ENCODE measurements around the gene SGMS1. TPM values are rescaled to one million over a fixed set of nuclear protein-coding genes. Genes with fewer than 3 reads are reported as not detected.

Gene SGMS1
- total and polyA plus RNA-seq, 2 experiments from 2014 or later: 15.0 to 34.7 TPM

DNA sequence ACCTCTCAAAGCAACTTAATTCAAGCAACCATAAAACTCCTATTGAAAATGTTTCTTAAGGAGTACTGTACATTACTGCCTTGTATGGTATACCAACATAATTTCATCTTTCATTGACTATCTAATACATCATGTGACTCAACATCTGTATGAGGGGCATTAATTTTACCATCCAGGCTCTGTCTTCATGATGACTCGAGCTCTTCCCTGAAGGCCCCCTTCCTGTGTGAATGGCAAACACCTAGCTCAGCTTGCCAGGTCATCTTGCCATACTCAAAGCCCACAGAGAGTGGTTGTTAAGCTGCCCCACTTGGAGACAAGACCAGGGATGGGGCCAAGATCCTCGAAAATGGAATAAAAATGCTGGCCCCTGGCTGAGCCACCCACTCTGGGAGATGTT, 82.4 kb downstream of the SGMS1 start:
- H3K4me2 ChIP-seq: no peak overlapping the region
- Mint-ChIP-seq H3K27me3 (ENCODE audit: insufficient read depth, low read depth, poor library complexity) (peaks cover 14% of the 10 kb centered on the region), H3K27ac (no peak overlapping the region), H3K36me3 (ENCODE audit: low read depth) (no peaks in the 10 kb centered on the region), H3K9me3 (no peaks in the 10 kb centered on the region), H3K4me3 (no peak overlapping the region), H3K4me1 (peaks cover 35% of the 10 kb centered on the region)
- H3F3A ChIP-seq (replicated peaks; ENCODE audit: low read depth): no peaks in the 10 kb centered on the region
- H3K4me1 ChIP-seq (ENCODE audit: insufficient read depth): peaks cover 11% of the 10 kb centered on the region
- H3K27me3 ChIP-seq (ENCODE audit: insufficient read depth): no peaks in the 10 kb centered on the region
- H4K20me1 ChIP-seq (replicated peaks; ENCODE audit: insufficient read depth): no peaks in the 10 kb centered on the region
- DNase-seq (ENCODE audit: low spot score): no peak
- H3K79me2 ChIP-seq (replicated peaks; ENCODE audit: insufficient read depth): peaks cover 70% of the 10 kb centered on the region
- TF ChIP-seq POLR2AphosphoS5 (IDR thresholded peaks at IDR 0.05; ENCODE audit: low read depth) (no peak), ZNF331 (CRISPR knock-in tag; IDR thresholded peaks at IDR 0.05; ENCODE audit: low read depth) (no peak), STAT1 (IDR thresholded peaks at IDR 0.05; ENCODE audit: unreplicated experiment) (no peak), EZH2phosphoT487 (IDR thresholded peaks at IDR 0.05; ENCODE audit: unreplicated experiment) (no peak), ETS1 (IDR thresholded peaks at IDR 0.05) (no peak), CREB1 (CRISPR knock-in tag; IDR thresholded peaks at IDR 0.05; ENCODE audit: low read depth) (no peak), CTCF (conservative IDR thresholded peaks at IDR 0.05; ENCODE audit: low read depth in 2 of 2) (no peak), JUNB (IDR thresholded peaks at IDR 0.05; ENCODE audit: unreplicated experiment) (no peak)
- TF ChIP-seq, protein P1, sequence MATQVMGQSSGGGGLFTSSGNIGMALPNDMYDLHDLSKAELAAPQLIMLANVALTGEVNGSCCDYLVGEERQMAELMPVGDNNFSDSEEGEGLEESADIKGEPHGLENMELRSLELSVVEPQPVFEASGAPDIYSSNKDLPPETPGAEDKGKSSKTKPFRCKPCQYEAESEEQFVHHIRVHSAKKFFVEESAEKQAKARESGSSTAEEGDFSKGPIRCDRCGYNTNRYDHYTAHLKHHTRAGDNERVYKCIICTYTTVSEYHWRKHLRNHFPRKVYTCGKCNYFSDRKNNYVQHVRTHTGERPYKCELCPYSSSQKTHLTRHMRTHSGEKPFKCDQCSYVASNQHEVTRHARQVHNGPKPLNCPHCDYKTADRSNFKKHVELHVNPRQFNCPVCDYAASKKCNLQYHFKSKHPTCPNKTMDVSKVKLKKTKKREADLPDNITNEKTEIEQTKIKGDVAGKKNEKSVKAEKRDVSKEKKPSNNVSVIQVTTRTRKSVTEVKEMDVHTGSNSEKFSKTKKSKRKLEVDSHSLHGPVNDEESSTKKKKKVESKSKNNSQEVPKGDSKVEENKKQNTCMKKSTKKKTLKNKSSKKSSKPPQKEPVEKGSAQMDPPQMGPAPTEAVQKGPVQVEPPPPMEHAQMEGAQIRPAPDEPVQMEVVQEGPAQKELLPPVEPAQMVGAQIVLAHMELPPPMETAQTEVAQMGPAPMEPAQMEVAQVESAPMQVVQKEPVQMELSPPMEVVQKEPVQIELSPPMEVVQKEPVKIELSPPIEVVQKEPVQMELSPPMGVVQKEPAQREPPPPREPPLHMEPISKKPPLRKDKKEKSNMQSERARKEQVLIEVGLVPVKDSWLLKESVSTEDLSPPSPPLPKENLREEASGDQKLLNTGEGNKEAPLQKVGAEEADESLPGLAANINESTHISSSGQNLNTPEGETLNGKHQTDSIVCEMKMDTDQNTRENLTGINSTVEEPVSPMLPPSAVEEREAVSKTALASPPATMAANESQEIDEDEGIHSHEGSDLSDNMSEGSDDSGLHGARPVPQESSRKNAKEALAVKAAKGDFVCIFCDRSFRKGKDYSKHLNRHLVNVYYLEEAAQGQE (IDR thresholded peaks at IDR 0.05; ENCODE audit: unreplicated experiment): no peak
- H3K9me2 ChIP-seq (ENCODE audit: insufficient read depth): 0 out of 2 replicates have a peak, but pooled peaks cover 2% of the 10 kb centered on the region
- no peak for ATAC-seq
- H2AFZ ChIP-seq: no peak overlapping the region
- H3K4me3 ChIP-seq: no peak overlapping the region
- H3K36me3 ChIP-seq (ENCODE audit: insufficient read depth): no peaks in the 10 kb centered on the region
- H3K27ac ChIP-seq (ENCODE audit: low read depth): no peak overlapping the region

DNA sequence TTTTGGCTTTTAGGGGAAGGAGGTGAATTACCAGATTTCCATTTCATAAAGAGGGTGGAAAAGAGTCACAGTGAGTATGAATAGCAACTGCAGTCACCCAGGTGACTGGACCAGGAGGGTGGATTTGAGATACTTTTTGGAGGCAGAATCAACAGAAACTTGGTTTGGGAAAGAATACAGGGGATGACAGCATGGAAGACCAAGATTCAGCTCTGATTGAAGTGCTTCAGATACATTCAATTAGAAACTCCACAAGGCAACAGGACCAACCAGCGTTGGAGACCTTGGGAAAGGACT, 83.0 kb downstream of the SGMS1 start:
- Histone ChIP-seq H3K4me3 (no peak overlapping the region), H3F3A (replicated peaks; ENCODE audit: low read depth) (no peaks in the 10 kb centered on the region), H2AFZ (no peak overlapping the region), H3K27ac (ENCODE audit: low read depth) (no peak overlapping the region), H3K27me3 (ENCODE audit: insufficient read depth) (no peaks in the 10 kb centered on the region), H3K36me3 (ENCODE audit: insufficient read depth) (no peaks in the 10 kb centered on the region), H3K79me2 (replicated peaks; ENCODE audit: insufficient read depth) (peaks cover 67% of the 10 kb centered on the region), H3K9me2 (ENCODE audit: insufficient read depth) (0 out of 2 replicates have a peak, but pooled peaks cover 2% of the 10 kb centered on the region), H4K20me1 (replicated peaks; ENCODE audit: insufficient read depth) (no peaks in the 10 kb centered on the region), H3K4me2 (no peak overlapping the region), H3K4me1 (ENCODE audit: insufficient read depth) (peaks cover 11% of the 10 kb centered on the region)
- Mint-ChIP-seq H3K4me1 (peaks cover 32% of the 10 kb centered on the region), H3K9me3 (no peaks in the 10 kb centered on the region), H3K27me3 (ENCODE audit: insufficient read depth, low read depth, poor library complexity) (peaks cover 14% of the 10 kb centered on the region), H3K27ac (no peak overlapping the region), H3K4me3 (no peak overlapping the region), H3K36me3 (ENCODE audit: low read depth) (no peaks in the 10 kb centered on the region)
- no peak for ATAC-seq
- DNase-seq (ENCODE audit: low spot score): no peak
- TF ChIP-seq JUNB (IDR thresholded peaks at IDR 0.05; ENCODE audit: unreplicated experiment): no peak
- TF ChIP-seq EZH2phosphoT487 (IDR thresholded peaks at IDR 0.05; ENCODE audit: unreplicated experiment): no peak
- no peak for TF ChIP-seq ZNF331 (CRISPR knock-in tag; IDR thresholded peaks at IDR 0.05; ENCODE audit: low read depth)
- TF ChIP-seq ZNF462 (CRISPR knock-in tag; IDR thresholded peaks at IDR 0.05): no peak
